ENCODE data around the gene BBC3. TPM values are rescaled to one million over a fixed set of nuclear protein-coding genes. Genes with fewer than 3 reads are reported as not detected.

Gene BBC3
- polyA plus RNA-seq, 2 of the 4 experiments (the other 2 are of a cell fraction), result 6.0 to 8.9 TPM

DNA sequence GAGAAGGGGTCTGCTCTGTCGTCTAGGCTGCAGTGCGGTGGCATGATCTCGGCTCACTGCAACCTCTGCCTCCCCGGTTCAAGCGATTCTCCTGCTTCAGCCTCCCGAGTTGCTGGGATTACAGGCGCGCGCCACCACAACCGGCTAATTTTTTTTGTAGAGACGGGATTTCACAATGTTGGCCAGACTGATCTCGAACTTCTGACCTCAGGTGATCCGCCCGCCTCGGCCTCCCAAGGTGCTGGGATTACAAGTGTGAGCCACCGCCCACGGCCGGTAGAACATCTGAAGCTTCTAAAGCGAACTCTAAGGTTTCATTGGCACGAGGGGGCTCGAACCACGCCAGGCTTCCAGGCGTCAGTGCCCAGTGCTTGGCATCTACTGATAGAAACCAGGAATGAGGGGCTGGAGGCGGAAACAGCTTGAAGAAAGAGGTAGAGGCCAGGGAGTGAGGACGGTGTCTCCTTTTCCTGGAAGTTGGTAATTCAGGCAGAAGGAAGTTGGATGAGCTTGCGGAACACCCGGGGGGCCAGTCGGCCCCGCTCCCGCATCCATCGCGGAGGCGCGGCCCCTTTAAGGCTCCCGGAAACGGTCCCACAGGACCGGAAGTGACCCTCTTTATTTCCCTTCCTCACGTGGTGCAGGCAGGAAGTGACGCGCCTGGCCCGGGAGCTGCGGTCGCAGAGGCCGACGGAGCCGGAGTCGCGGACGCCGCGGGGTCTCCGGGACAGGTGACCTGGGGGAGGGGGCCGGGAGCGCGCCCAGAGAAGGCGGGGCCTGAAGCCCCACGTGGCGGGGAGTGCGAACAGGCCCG, 25.1 kb upstream of the BBC3 start, which contains the start of gene CCDC9 (continued):
- TF ChIP-seq HEYL (CRISPR knock-in tag; IDR thresholded peaks at IDR 0.05), result no peak
- no peak for TF ChIP-seq POLR2AphosphoS2 (conservative IDR thresholded peaks at IDR 0.05; ENCODE audit: low read length)
- no peak for TF ChIP-seq RAD21 (conservative IDR thresholded peaks at IDR 0.05 in 1 of 2, IDR thresholded peaks at IDR 0.05 in 1 of 2)
- TF ChIP-seq ZSCAN20 (CRISPR knock-in tag; IDR thresholded peaks at IDR 0.05), result no peak
- TF ChIP-seq EHMT2 (IDR thresholded peaks at IDR 0.05; ENCODE audit: low read depth), result no peak
- TF ChIP-seq RNF2 (IDR thresholded peaks at IDR 0.05; ENCODE audit: borderline replicate concordance, low read depth), result no peak
- no peak for TF ChIP-seq NPAS2 (CRISPR knock-in tag; IDR thresholded peaks at IDR 0.05; ENCODE audit: borderline replicate concordance)
- TF ChIP-seq RCOR1 (IDR thresholded peaks at IDR 0.05; ENCODE audit: low read depth, low read length), result no peak
- no peak for TF ChIP-seq CBX8 (IDR thresholded peaks at IDR 0.05)
- TF ChIP-seq KDM1A (IDR thresholded peaks at IDR 0.05; ENCODE audit: low read depth), result no peak
- TF ChIP-seq NFE2L2 (conservative IDR thresholded peaks at IDR 0.05; ENCODE audit: low read length), result peak; percentile 11; the same call in 1 of the 2 replicates
- peak; percentile 85; the same call in 1 of the 2 replicates for TF ChIP-seq PHF8 (IDR thresholded peaks at IDR 0.05; ENCODE audit: borderline replicate concordance, low read depth)
- TF ChIP-seq SMC3 (IDR thresholded peaks at IDR 0.05), result no peak
- TF ChIP-seq, protein P1, sequence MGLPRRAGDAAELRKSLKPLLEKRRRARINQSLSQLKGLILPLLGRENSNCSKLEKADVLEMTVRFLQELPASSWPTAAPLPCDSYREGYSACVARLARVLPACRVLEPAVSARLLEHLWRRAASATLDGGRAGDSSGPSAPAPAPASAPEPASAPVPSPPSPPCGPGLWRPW (IDR thresholded peaks at IDR 0.05), result no peak
- peak; percentile 35; the same call in 1 of the 2 replicates for TF ChIP-seq HOXB5 (CRISPR knock-in tag; IDR thresholded peaks at IDR 0.05)
- no peak for TF ChIP-seq FOSL2 (IDR thresholded peaks at IDR 0.05)
- 0 out of 2 replicates have a peak, but pooled peaks have one; percentile 51 for TF ChIP-seq FOSL2 (CRISPR knock-in tag; IDR thresholded peaks at IDR 0.05)
- 0 out of 2 replicates have a peak, but pooled peaks have one; percentile 37 for TF ChIP-seq BHLHE40 (IDR thresholded peaks at IDR 0.05; ENCODE audit: low read depth, low read length)
- TF ChIP-seq HOXB13 (CRISPR knock-in tag; IDR thresholded peaks at IDR 0.05; ENCODE audit: low read depth), result no peak
- 0 out of 5 replicates have a peak, but pooled peaks of 1 of the 2 experiments have one; percentile 6 for TF ChIP-seq EP300 (IDR thresholded peaks at IDR 0.05)
- TF ChIP-seq MAZ (IDR thresholded peaks at IDR 0.05; ENCODE audit: borderline replicate concordance, low read depth, low read length), result 0 out of 2 replicates have a peak, but pooled peaks have one; percentile 9
- no peak for TF ChIP-seq KDM5A (IDR thresholded peaks at IDR 0.05)
- TF ChIP-seq CBX2 (IDR thresholded peaks at IDR 0.05; ENCODE audit: borderline replicate concordance, low read depth), result no peak
- TF ChIP-seq, protein P2, sequence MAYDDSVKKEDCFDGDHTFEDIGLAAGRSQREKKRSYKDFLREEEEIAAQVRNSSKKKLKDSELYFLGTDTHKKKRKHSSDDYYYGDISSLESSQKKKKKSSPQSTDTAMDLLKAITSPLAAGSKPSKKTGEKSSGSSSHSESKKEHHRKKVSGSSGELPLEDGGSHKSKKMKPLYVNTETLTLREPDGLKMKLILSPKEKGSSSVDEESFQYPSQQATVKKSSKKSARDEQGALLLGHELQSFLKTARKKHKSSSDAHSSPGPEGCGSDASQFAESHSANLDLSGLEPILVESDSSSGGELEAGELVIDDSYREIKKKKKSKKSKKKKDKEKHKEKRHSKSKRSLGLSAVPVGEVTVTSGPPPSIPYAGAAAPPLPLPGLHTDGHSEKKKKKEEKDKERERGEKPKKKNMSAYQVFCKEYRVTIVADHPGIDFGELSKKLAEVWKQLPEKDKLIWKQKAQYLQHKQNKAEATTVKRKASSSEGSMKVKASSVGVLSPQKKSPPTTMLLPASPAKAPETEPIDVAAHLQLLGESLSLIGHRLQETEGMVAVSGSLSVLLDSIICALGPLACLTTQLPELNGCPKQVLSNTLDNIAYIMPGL (CRISPR knock-in tag; IDR thresholded peaks at IDR 0.05; ENCODE audit: borderline replicate concordance), result no peak
- TF ChIP-seq, protein P3, sequence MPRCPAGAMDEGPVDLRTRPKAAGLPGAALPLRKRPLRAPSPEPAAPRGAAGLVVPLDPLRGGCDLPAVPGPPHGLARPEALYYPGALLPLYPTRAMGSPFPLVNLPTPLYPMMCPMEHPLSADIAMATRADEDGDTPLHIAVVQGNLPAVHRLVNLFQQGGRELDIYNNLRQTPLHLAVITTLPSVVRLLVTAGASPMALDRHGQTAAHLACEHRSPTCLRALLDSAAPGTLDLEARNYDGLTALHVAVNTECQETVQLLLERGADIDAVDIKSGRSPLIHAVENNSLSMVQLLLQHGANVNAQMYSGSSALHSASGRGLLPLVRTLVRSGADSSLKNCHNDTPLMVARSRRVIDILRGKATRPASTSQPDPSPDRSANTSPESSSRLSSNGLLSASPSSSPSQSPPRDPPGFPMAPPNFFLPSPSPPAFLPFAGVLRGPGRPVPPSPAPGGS (IDR thresholded peaks at IDR 0.05), result peak; percentile 84; the same call in 2 of the 3 replicates
- TF ChIP-seq, protein P4, sequence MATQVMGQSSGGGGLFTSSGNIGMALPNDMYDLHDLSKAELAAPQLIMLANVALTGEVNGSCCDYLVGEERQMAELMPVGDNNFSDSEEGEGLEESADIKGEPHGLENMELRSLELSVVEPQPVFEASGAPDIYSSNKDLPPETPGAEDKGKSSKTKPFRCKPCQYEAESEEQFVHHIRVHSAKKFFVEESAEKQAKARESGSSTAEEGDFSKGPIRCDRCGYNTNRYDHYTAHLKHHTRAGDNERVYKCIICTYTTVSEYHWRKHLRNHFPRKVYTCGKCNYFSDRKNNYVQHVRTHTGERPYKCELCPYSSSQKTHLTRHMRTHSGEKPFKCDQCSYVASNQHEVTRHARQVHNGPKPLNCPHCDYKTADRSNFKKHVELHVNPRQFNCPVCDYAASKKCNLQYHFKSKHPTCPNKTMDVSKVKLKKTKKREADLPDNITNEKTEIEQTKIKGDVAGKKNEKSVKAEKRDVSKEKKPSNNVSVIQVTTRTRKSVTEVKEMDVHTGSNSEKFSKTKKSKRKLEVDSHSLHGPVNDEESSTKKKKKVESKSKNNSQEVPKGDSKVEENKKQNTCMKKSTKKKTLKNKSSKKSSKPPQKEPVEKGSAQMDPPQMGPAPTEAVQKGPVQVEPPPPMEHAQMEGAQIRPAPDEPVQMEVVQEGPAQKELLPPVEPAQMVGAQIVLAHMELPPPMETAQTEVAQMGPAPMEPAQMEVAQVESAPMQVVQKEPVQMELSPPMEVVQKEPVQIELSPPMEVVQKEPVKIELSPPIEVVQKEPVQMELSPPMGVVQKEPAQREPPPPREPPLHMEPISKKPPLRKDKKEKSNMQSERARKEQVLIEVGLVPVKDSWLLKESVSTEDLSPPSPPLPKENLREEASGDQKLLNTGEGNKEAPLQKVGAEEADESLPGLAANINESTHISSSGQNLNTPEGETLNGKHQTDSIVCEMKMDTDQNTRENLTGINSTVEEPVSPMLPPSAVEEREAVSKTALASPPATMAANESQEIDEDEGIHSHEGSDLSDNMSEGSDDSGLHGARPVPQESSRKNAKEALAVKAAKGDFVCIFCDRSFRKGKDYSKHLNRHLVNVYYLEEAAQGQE (IDR thresholded peaks at IDR 0.05), result no peak
- no peak for TF ChIP-seq FOXS1 (CRISPR knock-in tag; IDR thresholded peaks at IDR 0.05)
- peak in 1 of 2 experiments; percentile 91 for TF ChIP-seq JUN (IDR thresholded peaks at IDR 0.05)
- TF ChIP-seq RFX5 (IDR thresholded peaks at IDR 0.05), result no peak
- TF ChIP-seq GATA3 (IDR thresholded peaks at IDR 0.05; ENCODE audit: borderline replicate concordance), result no peak
- TF ChIP-seq, protein P5, sequence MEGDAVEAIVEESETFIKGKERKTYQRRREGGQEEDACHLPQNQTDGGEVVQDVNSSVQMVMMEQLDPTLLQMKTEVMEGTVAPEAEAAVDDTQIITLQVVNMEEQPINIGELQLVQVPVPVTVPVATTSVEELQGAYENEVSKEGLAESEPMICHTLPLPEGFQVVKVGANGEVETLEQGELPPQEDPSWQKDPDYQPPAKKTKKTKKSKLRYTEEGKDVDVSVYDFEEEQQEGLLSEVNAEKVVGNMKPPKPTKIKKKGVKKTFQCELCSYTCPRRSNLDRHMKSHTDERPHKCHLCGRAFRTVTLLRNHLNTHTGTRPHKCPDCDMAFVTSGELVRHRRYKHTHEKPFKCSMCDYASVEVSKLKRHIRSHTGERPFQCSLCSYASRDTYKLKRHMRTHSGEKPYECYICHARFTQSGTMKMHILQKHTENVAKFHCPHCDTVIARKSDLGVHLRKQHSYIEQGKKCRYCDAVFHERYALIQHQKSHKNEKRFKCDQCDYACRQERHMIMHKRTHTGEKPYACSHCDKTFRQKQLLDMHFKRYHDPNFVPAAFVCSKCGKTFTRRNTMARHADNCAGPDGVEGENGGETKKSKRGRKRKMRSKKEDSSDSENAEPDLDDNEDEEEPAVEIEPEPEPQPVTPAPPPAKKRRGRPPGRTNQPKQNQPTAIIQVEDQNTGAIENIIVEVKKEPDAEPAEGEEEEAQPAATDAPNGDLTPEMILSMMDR (IDR thresholded peaks at IDR 0.05), result no peak
- no peak; the same call in 1 of the 2 replicates for TF ChIP-seq EHF (CRISPR knock-in tag; IDR thresholded peaks at IDR 0.05)
- no peak for TF ChIP-seq HDAC2 (IDR thresholded peaks at IDR 0.05)
- TF ChIP-seq SREBF2 (IDR thresholded peaks at IDR 0.05), result no peak
- TF ChIP-seq MAFK (IDR thresholded peaks at IDR 0.05; ENCODE audit: partially characterized antibody), result no peak

Measured in A549 (cell line).